Measurements from ENCODE around the gene ADH7.

GRCh38 chr4:99403380-99404184 lies 31.6 kb downstream of the ADH7 start:
- TF ChIP-seq CTCF (IDR thresholded peaks at IDR 0.05; ENCODE audit: low read length): no peak
- TF ChIP-seq EZH2 (optimal IDR thresholded peaks at IDR 0.05; ENCODE audit: low read depth, low read length): no peak
